ENCODE data around the gene ENTPD6.
A peak's percentile ranks its signal among the peaks of the same experiment; 100 is the strongest.

The ENTPD6 gene

GRCh38 chr20:25148181-25148981 lies 47.1 kb upstream of the ENTPD6 start:
- Histone ChIP-seq H2BK5ac (ENCODE audit: low read depth, low read length, poor library complexity, severe bottlenecking) (no peak overlapping the region), H2AFZ (ENCODE audit: low read depth, low read length) (peak overlapping the region; percentile 8), H2BK120ac (ENCODE audit: low read depth, low read length) (no peak overlapping the region), H3K14ac (ENCODE audit: low read length in 2 of 2) (no peak overlapping the region), H4K91ac (ENCODE audit: low read length) (no peak overlapping the region), H3K4me1 (ENCODE audit: control insufficient read depth, insufficient read depth, low read depth, low read length) (peaks cover 10% of the 10 kb centered on the region), H3K27me3 (ENCODE audit: control insufficient read depth in 1 of 2, insufficient read depth in 1 of 2, low read length in 2 of 2) (peaks cover 15 to 54% of the 10 kb centered on the region in 2 experiments), H3K4me2 (ENCODE audit: low read length, poor library complexity, severe bottlenecking) (peak overlapping the region; percentile 59), H3K4me3 (ENCODE audit: insufficient read depth in 1 of 2, low read depth in 1 of 2, low read length in 2 of 2) (peak overlapping the region; percentile 9 to 75), H3K23ac (ENCODE audit: low read length in 2 of 2) (no peak overlapping the region), H3K79me1 (replicated peaks; ENCODE audit: low read length, poor library complexity, severe bottlenecking) (no peaks in the 10 kb centered on the region), H4K8ac (ENCODE audit: low read length) (no peak overlapping the region), H3K18ac (ENCODE audit: low read depth in 1 of 2, low read length in 2 of 2) (no peak overlapping the region), H2AK5ac (ENCODE audit: low read length, severe bottlenecking) (no peak overlapping the region), H2BK12ac (ENCODE audit: low read length in 2 of 2) (no peak overlapping the region), H2BK15ac (ENCODE audit: low read depth, poor library complexity, severe bottlenecking) (no peak overlapping the region), H3K4ac (ENCODE audit: low read depth in 1 of 2, low read length in 2 of 2) (no peak overlapping the region), H3K9ac (ENCODE audit: low read length) (peak overlapping the region; percentile 76), H3K36me3 (ENCODE audit: control insufficient read depth in 1 of 2, insufficient read depth in 2 of 2, low read depth in 1 of 2, low read length in 2 of 2) (no peaks in the 10 kb centered on the region), H3K27ac (ENCODE audit: low read length, poor library complexity, severe bottlenecking) (no peak overlapping the region), H3K9me3 (ENCODE audit: control insufficient read depth, low read length) (no peaks in the 10 kb centered on the region)
- peak; percentile 30 for DNase-seq
- WGBS = 27% methylated on average over 58 of the region's 61 CpGs

- H3K4me1 ChIP-seq (ENCODE audit: control insufficient read depth, insufficient read depth, low read depth, low read length) = peaks cover 10% of the 10 kb centered on the region
- no peak overlapping the region for H2BK120ac ChIP-seq (ENCODE audit: low read depth, low read length)
- DNase-seq = no peak
- H2AFZ ChIP-seq (ENCODE audit: low read depth, low read length) = peak overlapping the region; percentile 8
- H2BK15ac ChIP-seq (ENCODE audit: low read depth, poor library complexity, severe bottlenecking) = no peak overlapping the region
- H3K14ac ChIP-seq (ENCODE audit: low read length in 2 of 2) = no peak overlapping the region
- no peak overlapping the region for H3K23ac ChIP-seq (ENCODE audit: low read length in 2 of 2)
- no peak overlapping the region for H4K91ac ChIP-seq (ENCODE audit: low read length)
- H3K9me3 ChIP-seq (ENCODE audit: control insufficient read depth, low read length) = no peaks in the 10 kb centered on the region
- no peaks in the 10 kb centered on the region for H3K36me3 ChIP-seq (ENCODE audit: control insufficient read depth in 1 of 2, insufficient read depth in 2 of 2, low read depth in 1 of 2, low read length in 2 of 2)
- WGBS = 71% methylated on average over 14 of the region's 17 CpGs
- no peak overlapping the region for H3K4ac ChIP-seq (ENCODE audit: low read depth in 1 of 2, low read length in 2 of 2)
- H3K4me2 ChIP-seq (ENCODE audit: low read length, poor library complexity, severe bottlenecking) = peak overlapping the region; percentile 59
- no peak overlapping the region for H3K18ac ChIP-seq (ENCODE audit: low read depth in 1 of 2, low read length in 2 of 2)
- peak overlapping the region; percentile 9 to 75 for H3K4me3 ChIP-seq (ENCODE audit: insufficient read depth in 1 of 2, low read depth in 1 of 2, low read length in 2 of 2)
- no peak overlapping the region for H2AK5ac ChIP-seq (ENCODE audit: low read length, severe bottlenecking)
- no peak overlapping the region for H4K8ac ChIP-seq (ENCODE audit: low read length)
- no peak overlapping the region for H2BK12ac ChIP-seq (ENCODE audit: low read length in 2 of 2)
- peaks cover 15 to 54% of the 10 kb centered on the region in 2 experiments for H3K27me3 ChIP-seq (ENCODE audit: control insufficient read depth in 1 of 2, insufficient read depth in 1 of 2, low read length in 2 of 2)
- H3K27ac ChIP-seq (ENCODE audit: low read length, poor library complexity, severe bottlenecking) = no peak overlapping the region
- peak overlapping the region; percentile 76 for H3K9ac ChIP-seq (ENCODE audit: low read length)
- no peak overlapping the region for H2BK5ac ChIP-seq (ENCODE audit: low read depth, low read length, poor library complexity, severe bottlenecking)
- no peaks in the 10 kb centered on the region for H3K79me1 ChIP-seq (replicated peaks; ENCODE audit: low read length, poor library complexity, severe bottlenecking)
Observed at GRCh38 chr20:25148982-25149846, 46.3 kb upstream of the ENTPD6 start.

DNA sequence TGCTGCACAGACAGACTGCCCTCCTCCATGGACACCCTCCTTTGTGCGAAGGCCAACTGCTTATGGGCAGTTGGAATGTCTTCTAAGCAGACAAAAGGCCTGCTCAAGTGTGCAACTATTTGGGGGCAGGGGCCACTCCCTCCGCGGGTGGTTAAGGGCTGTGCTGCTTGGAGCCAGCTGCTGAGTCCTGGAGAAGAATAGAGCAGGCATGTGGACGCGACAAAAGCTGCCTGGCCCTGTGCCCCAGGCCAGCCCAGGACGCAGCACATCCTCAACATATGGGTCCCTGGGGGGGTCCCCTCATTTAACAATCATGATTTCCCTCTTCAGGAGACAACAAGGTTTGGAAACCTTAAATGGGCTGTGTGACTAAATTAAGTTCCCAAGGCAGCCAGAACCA lies 45.5 kb upstream of the ENTPD6 start:
- no peak overlapping the region for H2BK120ac ChIP-seq (ENCODE audit: low read depth, low read length)
- no peak overlapping the region for H3K9ac ChIP-seq (ENCODE audit: low read length)
- H3K14ac ChIP-seq (ENCODE audit: low read length in 2 of 2) = no peak overlapping the region
- no peak overlapping the region for H4K91ac ChIP-seq (ENCODE audit: low read length)
- 87% methylated on average over 6 of the region's 6 CpGs for WGBS
- H3K79me1 ChIP-seq (replicated peaks; ENCODE audit: low read length, poor library complexity, severe bottlenecking) = no peaks in the 10 kb centered on the region
- no peak overlapping the region for H3K4me2 ChIP-seq (ENCODE audit: low read length, poor library complexity, severe bottlenecking)
- H3K9me3 ChIP-seq (ENCODE audit: control insufficient read depth, low read length) = no peaks in the 10 kb centered on the region
- no peaks in the 10 kb centered on the region for H3K36me3 ChIP-seq (ENCODE audit: control insufficient read depth in 1 of 2, insufficient read depth in 2 of 2, low read depth in 1 of 2, low read length in 2 of 2)
- H3K4me1 ChIP-seq (ENCODE audit: control insufficient read depth, insufficient read depth, low read depth, low read length) = peaks cover 10% of the 10 kb centered on the region
- no peak for DNase-seq
- H3K4ac ChIP-seq (ENCODE audit: low read depth in 1 of 2, low read length in 2 of 2) = no peak overlapping the region
- H2AK5ac ChIP-seq (ENCODE audit: low read length, severe bottlenecking) = no peak overlapping the region
- no peak overlapping the region for H2BK5ac ChIP-seq (ENCODE audit: low read depth, low read length, poor library complexity, severe bottlenecking)
- no peak overlapping the region for H3K27ac ChIP-seq (ENCODE audit: low read length, poor library complexity, severe bottlenecking)
- no peak overlapping the region for H2BK15ac ChIP-seq (ENCODE audit: low read depth, poor library complexity, severe bottlenecking)
- no peak overlapping the region for H3K18ac ChIP-seq (ENCODE audit: low read depth in 1 of 2, low read length in 2 of 2)
- no peak overlapping the region for H2BK12ac ChIP-seq (ENCODE audit: low read length in 2 of 2)
- H3K4me3 ChIP-seq (ENCODE audit: insufficient read depth in 1 of 2, low read depth in 1 of 2, low read length in 2 of 2) = no peak overlapping the region
- H3K27me3 ChIP-seq (ENCODE audit: control insufficient read depth in 1 of 2, insufficient read depth in 1 of 2, low read length in 2 of 2) = peaks cover 15 to 52% of the 10 kb centered on the region in 2 experiments
- no peak overlapping the region for H2AFZ ChIP-seq (ENCODE audit: low read depth, low read length)
- no peak overlapping the region for H3K23ac ChIP-seq (ENCODE audit: low read length in 2 of 2)
- no peak overlapping the region for H4K8ac ChIP-seq (ENCODE audit: low read length)

DNA sequence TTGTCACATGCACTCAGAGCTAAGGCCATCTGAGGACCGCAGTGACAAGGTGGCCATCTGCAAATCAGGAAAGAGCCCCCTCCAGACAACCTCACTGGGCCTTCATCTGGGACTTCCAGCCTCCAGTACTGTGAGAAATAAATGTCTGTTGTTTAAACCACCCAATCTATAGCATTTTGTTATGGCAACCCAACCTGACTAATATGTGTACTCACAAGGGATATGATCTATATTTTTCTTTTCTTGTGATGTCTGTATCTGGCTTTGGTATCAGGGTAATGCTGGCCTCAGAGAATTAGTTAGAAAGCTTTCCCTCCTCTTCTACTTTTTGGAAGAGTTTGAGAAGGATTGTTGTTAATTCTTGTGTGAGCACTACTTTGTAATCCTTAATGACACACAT lies 37.5 kb upstream of the ENTPD6 start:
- H4K91ac ChIP-seq (ENCODE audit: low read length) = no peak overlapping the region
- no peak overlapping the region for H3K18ac ChIP-seq (ENCODE audit: low read depth in 1 of 2, low read length in 2 of 2)
- H2AFZ ChIP-seq (ENCODE audit: low read depth, low read length) = no peak overlapping the region
- H3K36me3 ChIP-seq (ENCODE audit: control insufficient read depth in 1 of 2, insufficient read depth in 2 of 2, low read depth in 1 of 2, low read length in 2 of 2) = no peaks in the 10 kb centered on the region
- no peak for DNase-seq
- H3K23ac ChIP-seq (ENCODE audit: low read length in 2 of 2) = no peak overlapping the region
- no peak overlapping the region for H3K9ac ChIP-seq (ENCODE audit: low read length)
- no peaks in the 10 kb centered on the region for H3K4me1 ChIP-seq (ENCODE audit: control insufficient read depth, insufficient read depth, low read depth, low read length)
- peaks cover 8 to 16% of the 10 kb centered on the region in 2 experiments for H3K27me3 ChIP-seq (ENCODE audit: control insufficient read depth in 1 of 2, insufficient read depth in 1 of 2, low read length in 2 of 2)
- H2BK5ac ChIP-seq (ENCODE audit: low read depth, low read length, poor library complexity, severe bottlenecking) = no peak overlapping the region
- no peak overlapping the region for H2BK15ac ChIP-seq (ENCODE audit: low read depth, poor library complexity, severe bottlenecking)
- no peak overlapping the region for H2BK12ac ChIP-seq (ENCODE audit: low read length in 2 of 2)
- H3K9me3 ChIP-seq (ENCODE audit: control insufficient read depth, low read length) = no peaks in the 10 kb centered on the region
- no peak overlapping the region for H3K4ac ChIP-seq (ENCODE audit: low read depth in 1 of 2, low read length in 2 of 2)
- no peak overlapping the region for H3K4me3 ChIP-seq (ENCODE audit: insufficient read depth in 1 of 2, low read depth in 1 of 2, low read length in 2 of 2)
- no peak overlapping the region for H3K14ac ChIP-seq (ENCODE audit: low read length in 2 of 2)
- H3K27ac ChIP-seq (ENCODE audit: low read length, poor library complexity, severe bottlenecking) = no peak overlapping the region
- H3K4me2 ChIP-seq (ENCODE audit: low read length, poor library complexity, severe bottlenecking) = no peak overlapping the region
- no peak overlapping the region for H4K8ac ChIP-seq (ENCODE audit: low read length)
- no CpG with 5 or more reads among the region's 1 CpG for WGBS
- no peak overlapping the region for H2AK5ac ChIP-seq (ENCODE audit: low read length, severe bottlenecking)
- no peak overlapping the region for H2BK120ac ChIP-seq (ENCODE audit: low read depth, low read length)
- no peaks in the 10 kb centered on the region for H3K79me1 ChIP-seq (replicated peaks; ENCODE audit: low read length, poor library complexity, severe bottlenecking)
